ENCODE data around the gene MEGF6. TPM values are rescaled to one million over a fixed set of nuclear protein-coding genes. Genes with fewer than 3 reads are reported as not detected.
"Not testable (repeated sequence)": the region's sequence is repeated elsewhere in the genome, so short reads cannot be mapped to it uniquely, and the experiment has no call there.

Gene MEGF6
- total RNA-seq, 1 donor from 2014 or later, result 194 TPM

GRCh38 chr1:3584915-3585314 lies 26.4 kb downstream of the MEGF6 start:
- TF ChIP-seq CTCF (IDR thresholded peaks at IDR 0.05), result no peak
- Histone ChIP-seq H3K27me3 (no peaks in the 10 kb centered on the region), H3K36me3 (no peaks in the 10 kb centered on the region), H3K27ac (no peak overlapping the region), H3K9me3 (no peaks in the 10 kb centered on the region), H3K4me1 (no peaks in the 10 kb centered on the region), H3K4me3 (no peak overlapping the region)
- intact Hi-C loops (cut with DNase I), result no loop called here
- DNase-seq (ENCODE audit: low spot score in 2 of 2), result no peak

GRCh38 chr1:3583751-3584150 lies 27.6 kb downstream of the MEGF6 start:
- H3K36me3 ChIP-seq; H3K4me3 ChIP-seq; H3K9me3 ChIP-seq; H3K4me1 ChIP-seq; H3K27ac ChIP-seq; intact Hi-C loops (cut with DNase I); H3K27me3 ChIP-seq; DNase-seq (ENCODE audit: low spot score in 2 of 2): not testable (repeated sequence)

GRCh38 chr1:3581296-3582036 lies 29.8 kb downstream of the MEGF6 start:
- Histone ChIP-seq H3K36me3 (no peaks in the 10 kb centered on the region), H3K4me1 (peaks cover 7 to 9% of the 10 kb centered on the region in 2 donors), H3K27ac (no peak overlapping the region), H3K9me3 (no peaks in the 10 kb centered on the region), H3K4me3 (no peak overlapping the region), H3K27me3 (no peaks in the 10 kb centered on the region)
- intact Hi-C loops (cut with DNase I), result no loop called here
- no peak for DNase-seq (ENCODE audit: low spot score in 2 of 2)
- no peak for TF ChIP-seq CTCF (IDR thresholded peaks at IDR 0.05)

GRCh38 chr1:3580231-3580630 lies 31.1 kb downstream of the MEGF6 start:
- Histone ChIP-seq H3K27me3 (no peaks in the 10 kb centered on the region), H3K27ac (no peak overlapping the region), H3K36me3 (no peaks in the 10 kb centered on the region), H3K4me3 (no peak overlapping the region), H3K9me3 (no peaks in the 10 kb centered on the region), H3K4me1 (peaks cover 7 to 9% of the 10 kb centered on the region in 2 donors)
- no peak for TF ChIP-seq CTCF (IDR thresholded peaks at IDR 0.05)
- no peak for DNase-seq (ENCODE audit: low spot score in 2 of 2)
- intact Hi-C loops (cut with DNase I), result no loop called here

- Histone ChIP-seq H3K27ac (no peak overlapping the region), H3K9me3 (no peaks in the 10 kb centered on the region), H3K4me3 (no peak overlapping the region), H3K27me3 (no peaks in the 10 kb centered on the region), H3K4me1 (peaks cover 7 to 9% of the 10 kb centered on the region in 2 donors), H3K36me3 (no peaks in the 10 kb centered on the region)
- no peak for TF ChIP-seq CTCF (IDR thresholded peaks at IDR 0.05)
- no peak for DNase-seq (ENCODE audit: low spot score in 2 of 2)
- intact Hi-C loops (cut with DNase I), result no loop called here
These were observed 31.7 kb downstream of the MEGF6 start for GRCh38 chr1:3579626-3580025.

GRCh38 chr1:3578906-3579305 lies 32.4 kb downstream of the MEGF6 start:
- intact Hi-C loops (cut with DNase I), result no loop called here
- no peak overlapping the region for H3K4me3 ChIP-seq
- H3K4me1 ChIP-seq, result peaks cover 7 to 10% of the 10 kb centered on the region in 2 donors
- no peaks in the 10 kb centered on the region for H3K27me3 ChIP-seq
- no peaks in the 10 kb centered on the region for H3K9me3 ChIP-seq
- H3K27ac ChIP-seq, result no peak overlapping the region
- no peak for TF ChIP-seq CTCF (IDR thresholded peaks at IDR 0.05)
- no peak for DNase-seq (ENCODE audit: low spot score in 2 of 2)
- no peaks in the 10 kb centered on the region for H3K36me3 ChIP-seq

All from ascending aorta (tissue), 2 donors.